H1 (cell line): ENCODE data around the gene UPB1. TPM values are rescaled to one million over a fixed set of nuclear protein-coding genes. Genes with fewer than 3 reads are reported as not detected.

Experiments
- CTCF ChIA-PET: fragments of 300-600 bp; sonication (Branson Sonifier 250); formaldehyde crosslinking; loops from one replicate; lab custom pipeline; 2021; ENCODE audit not compliant: partially characterized antibody; lab: Charles Lee
- POLR2A ChIA-PET: fragments of 300-600 bp; sonication (Branson Sonifier 250); formaldehyde crosslinking; loops from one replicate; lab custom pipeline; 2021; ENCODE audit warnings: inconsistent platforms; ENCODE audit not compliant: partially characterized antibody; lab: Charles Lee
- DNase-seq, 2 experiments: peaks; one replicate each; pipeline versions ENCODE4 v3.0.0 to v3.0.0-alpha.2; 2010 to 2022; ENCODE audit warnings: low spot score in 2 of 2, low read depth in 1 of 2, mixed read lengths in 1 of 2
- FAIRE-seq: peaks from 2 replicates; lab custom pipeline; 2011; peaks lifted over from hg19 to GRCh38; lab: Jason Lieb, UNC
- H2AFZ ChIP-seq: 2 replicates; pipeline ENCODE4 v1.8.1; 2012; ENCODE audit warnings: low read length, inconsistent platforms
- H2AK5ac ChIP-seq: 2 replicates; pipeline ENCODE4 v1.6.1; 2013; ENCODE audit warnings: low read depth, low read length
- H2BK120ac ChIP-seq: replicated peaks from 2 replicates; pipeline ENCODE3; 2013; ENCODE audit warnings: low read depth, low read length, inconsistent platforms
- H2BK12ac ChIP-seq: 2 replicates; pipeline ENCODE4 v1.6.1; 2013; ENCODE audit warnings: low read depth, low read length
- H2BK15ac ChIP-seq: 2 replicates; pipeline ENCODE4 v1.6.1; 2013; ENCODE audit warnings: low read length
- H2BK20ac ChIP-seq: 2 replicates; pipeline ENCODE4 v1.6.1; 2013; ENCODE audit warnings: low read length
- H2BK5ac ChIP-seq: 2 replicates; pipeline ENCODE4 v1.6.1; 2013; ENCODE audit warnings: low read depth, low read length
- H3K14ac ChIP-seq: 2 replicates; pipeline ENCODE4 v1.6.1; 2013; ENCODE audit warnings: inconsistent platforms; ENCODE audit not compliant: insufficient read length
- H3K18ac ChIP-seq: 2 replicates; pipeline ENCODE4 v1.6.1; 2013; ENCODE audit warnings: low read length; ENCODE audit errors: extremely low read depth
- H3K23ac ChIP-seq: 2 replicates; pipeline ENCODE4 v1.6.1; 2013; ENCODE audit warnings: inconsistent platforms; ENCODE audit not compliant: insufficient read length
- H3K23me2 ChIP-seq: 2 replicates; pipeline ENCODE4 v1.6.1; 2013; ENCODE audit warnings: low read depth, low read length
- H3K27ac ChIP-seq: 2 replicates; pipeline ENCODE4 v1.6.1; 2011; ENCODE audit warnings: low read depth, low read length, inconsistent platforms
- H3K27me3 ChIP-seq, 4 experiments: replicated peaks in 1 of 4; 1 replicate in 1 of 4; 2 replicates in 3 of 4; pipeline versions ENCODE4 v1.6.1 to v1.8.1; 2011 to 2013; ENCODE audit warnings: low read length in 3 of 4, mild to moderate bottlenecking in 3 of 4, inconsistent platforms in 2 of 4, mixed read lengths in 2 of 4, moderate library complexity in 1 of 4; ENCODE audit not compliant: control insufficient read depth in 3 of 4, insufficient read depth in 3 of 4; ENCODE audit errors: extremely low read depth in 1 of 4
- H3K36me3 ChIP-seq, 4 experiments: 2 replicates each; pipeline versions ENCODE4 v1.6.1 to v1.8.1; 2011 to 2013; ENCODE audit warnings: mild to moderate bottlenecking in 4 of 4, low read length in 3 of 4, moderate library complexity in 2 of 4, control low read depth in 1 of 4, inconsistent platforms in 1 of 4; ENCODE audit not compliant: insufficient read depth in 4 of 4, control insufficient read depth in 2 of 4
- H3K4ac ChIP-seq: replicated peaks from 2 replicates; pipeline ENCODE3; 2013; ENCODE audit warnings: low read length, low read depth, mixed read lengths, inconsistent platforms; ENCODE audit not compliant: insufficient read length
- H3K4me1 ChIP-seq, 4 experiments: replicated peaks in 1 of 4; 1 replicate in 1 of 4; 2 replicates in 3 of 4; pipeline versions ENCODE4 v1.6.1 to v1.8.1; 2011 to 2013; ENCODE audit warnings: low read length in 3 of 4, inconsistent platforms in 2 of 4, mixed read lengths in 1 of 4; ENCODE audit not compliant: insufficient read depth in 4 of 4, control insufficient read depth in 3 of 4
- H3K4me2 ChIP-seq, 2 experiments: 2 replicates each; pipeline versions ENCODE4 v1.6.1 to v1.8.1; 2011 to 2013; ENCODE audit warnings: low read depth in 2 of 2, low read length in 2 of 2, control low read depth in 1 of 2, inconsistent platforms in 1 of 2, mild to moderate bottlenecking in 1 of 2; ENCODE audit not compliant: insufficient read depth in 1 of 2
- H3K4me3 ChIP-seq, 4 experiments: fragments of 200-600, 300-600 bp in 1 of 4; sonication (generic), shearing (Covaris generic), sonication (Bioruptor Twin) in 1 of 4; 2 replicates each; pipeline versions ENCODE4 v1.5.1 to v1.8.1; 2011 to 2016; ENCODE audit warnings: low read length in 4 of 4, low read depth in 3 of 4, control low read depth in 2 of 4, inconsistent platforms in 2 of 4, mild to moderate bottlenecking in 2 of 4, mixed read lengths in 1 of 4, moderate library complexity in 1 of 4; ENCODE audit not compliant: insufficient read depth in 2 of 4; ENCODE audit errors: extremely low read depth in 1 of 4
- H3K56ac ChIP-seq: replicated peaks from 2 replicates; pipeline ENCODE3; 2013; ENCODE audit warnings: low read depth, mild to moderate bottlenecking, mixed read lengths, low read length, inconsistent platforms; ENCODE audit not compliant: insufficient read length
- H3K79me1 ChIP-seq: 2 replicates; pipeline ENCODE4 v1.6.1; 2013; ENCODE audit warnings: low read depth, low read length, control low read depth
- H3K79me2 ChIP-seq, 2 experiments: 2 replicates each; pipeline versions ENCODE4 v1.6.1 to v1.8.1; 2012 to 2013; ENCODE audit warnings: low read length in 2 of 2, mild to moderate bottlenecking in 2 of 2, inconsistent platforms in 1 of 2; ENCODE audit not compliant: insufficient read depth in 2 of 2, control insufficient read depth in 1 of 2
- H3K9ac ChIP-seq, 4 experiments: replicated peaks in 1 of 4; 1 replicate in 1 of 4; 2 replicates in 3 of 4; pipeline versions ENCODE4 v1.6.1 to v1.8.1; 2011 to 2013; ENCODE audit warnings: low read depth in 3 of 4, low read length in 3 of 4, control low read depth in 2 of 4, mild to moderate bottlenecking in 2 of 4, moderate library complexity in 2 of 4, inconsistent platforms in 1 of 4; ENCODE audit errors: extremely low read depth in 1 of 4
- H3K9me3 ChIP-seq, 2 experiments: 2 replicates each; pipeline versions ENCODE4 v1.6.1 to v1.8.1; 2012 to 2013; ENCODE audit warnings: mild to moderate bottlenecking in 2 of 2, moderate library complexity in 2 of 2, control low read depth in 1 of 2, inconsistent platforms in 1 of 2, low read depth in 1 of 2, low read length in 1 of 2, mixed read lengths in 1 of 2; ENCODE audit not compliant: insufficient read depth in 2 of 2
- H4K20me1 ChIP-seq, 2 experiments: replicated peaks in 1 of 2; 2 replicates each; pipeline versions ENCODE3 to v1.8.1; 2011 to 2013; ENCODE audit warnings: inconsistent platforms in 2 of 2, low read length in 2 of 2, mild to moderate bottlenecking in 1 of 2; ENCODE audit not compliant: insufficient read depth in 2 of 2, control insufficient read depth in 1 of 2
- H4K5ac ChIP-seq: 2 replicates; pipeline ENCODE4 v1.6.1; 2013; ENCODE audit warnings: low read length, low read depth, mixed read lengths, inconsistent platforms; ENCODE audit not compliant: insufficient read length
- H4K8ac ChIP-seq: 2 replicates; pipeline ENCODE4 v1.8.0; 2013; ENCODE audit warnings: mild to moderate bottlenecking, moderate library complexity, low read length, inconsistent platforms; ENCODE audit not compliant: insufficient read depth; ENCODE audit errors: extremely low read depth
- H4K91ac ChIP-seq: replicated peaks from 2 replicates; pipeline ENCODE3; 2013; ENCODE audit warnings: low read length, mixed read lengths, inconsistent platforms; ENCODE audit not compliant: insufficient read length
- ASH2L ChIP-seq: fragments of 200-600, 300-600 bp; sonication (generic); IDR thresholded peaks from one replicate; pipeline ENCODE4 v1.7.1; 2017; ENCODE audit warnings: low read length
- BCL11A ChIP-seq, 2 experiments: IDR thresholded peaks; one replicate each; pipeline ENCODE4 v1.6.1; 2011; ENCODE audit warnings: low read depth in 2 of 2, low read length in 2 of 2, mild to moderate bottlenecking in 2 of 2
- CBX5 ChIP-seq: fragments of 300-800, 300-1000 bp; sonication (generic); IDR thresholded peaks from 2 replicates; pipeline ENCODE4 v1.7.1; 2016; ENCODE audit warnings: antibody characterized with exemption, low read length, low read depth
- E2F6 ChIP-seq: IDR thresholded peaks from 2 replicates; pipeline ENCODE4 v1.6.1; 2012; ENCODE audit warnings: inconsistent platforms
- FOSL1 ChIP-seq: IDR thresholded peaks from 2 replicates; pipeline ENCODE4 v1.6.1; 2011; ENCODE audit warnings: mild to moderate bottlenecking, low read depth, low read length, moderate library complexity; ENCODE audit not compliant: insufficient read depth
- JUN ChIP-seq: IDR thresholded peaks from 2 replicates; pipeline ENCODE4 v1.6.1; 2011; ENCODE audit warnings: low read depth, mild to moderate bottlenecking, improper control_type of control experiment, low read length
- NANOG ChIP-seq: IDR thresholded peaks from 2 replicates; pipeline ENCODE4 v1.6.1; 2011; ENCODE audit warnings: low read length, low read depth, mild to moderate bottlenecking, inconsistent platforms; ENCODE audit not compliant: insufficient read depth, poor library complexity, severe bottlenecking
- POLR2A ChIP-seq, 2 experiments: IDR thresholded peaks; 1 replicate in 1 of 2; 2 replicates in 1 of 2; pipeline ENCODE4 v1.6.1; 2011; ENCODE audit warnings: low read depth in 2 of 2, low read length in 2 of 2, mild to moderate bottlenecking in 2 of 2; ENCODE audit errors: control extremely low read depth in 1 of 2
- POLR2AphosphoS5 ChIP-seq: IDR thresholded peaks from 2 replicates; pipeline ENCODE4 v1.6.1; 2011; ENCODE audit warnings: low read depth, low read length
- TAF1 ChIP-seq: IDR thresholded peaks from 2 replicates; pipeline ENCODE4 v1.6.1; 2011; ENCODE audit warnings: mild to moderate bottlenecking, low read depth, low read length
- TBP ChIP-seq: IDR thresholded peaks from 2 replicates; pipeline ENCODE4 v1.6.1; 2011; ENCODE audit warnings: low read depth, low read length, improper control_type of control experiment
- YY1 ChIP-seq: IDR thresholded peaks from 2 replicates; pipeline ENCODE4 v1.6.1; 2011; ENCODE audit warnings: low read depth, mild to moderate bottlenecking, low read length
- ZNF274 ChIP-seq: IDR thresholded peaks from 2 replicates; pipeline ENCODE4 v1.7.0; 2012; ENCODE audit warnings: low read length, borderline replicate concordance; ENCODE audit errors: extremely low read depth
- WGBS, 2 experiments: shearing (Covaris generic) in 1 of 2; methylation state at CpG; one replicate each; pipeline versions ENCODE4 v1.1.6 to v1.1.7; 2013 to 2015; ENCODE audit warnings: low lambda C conversion rate in 2 of 2, mixed read lengths in 2 of 2, inconsistent platforms in 1 of 2, low coverage in 1 of 2, missing lambda C conversion rate in 1 of 2; ENCODE audit not compliant: insufficient replicate concordance in 2 of 2, insufficient coverage in 1 of 2, insufficient read length in 1 of 2; ENCODE audit errors: extremely low coverage in 1 of 2, missing lambda C conversion rate in 1 of 2; 5-methylcytosine and 5-hydroxymethylcytosine counted together
- polyA plus RNA-seq, 7 experiments: library from polyadenylated mRNA; depleted of rRNA in 3 of 7; stranded (reverse) in 5 of 7; unstranded in 2 of 7; fragments of >200 nt in 5 of 7; fragments of 200-250 nt in 2 of 7; gene quantifications; 1 replicate in 5 of 7; 2 replicates in 1 of 7; 4 replicates in 1 of 7; pipeline versions ENCODE4 v1.2.1 to v1.2.3, GENCODE V29; 2011 to 2013; ENCODE audit warnings: missing spikeins in 2 of 7, mixed read lengths in 2 of 7
- total RNA-seq: library from RNA; stranded (reverse); fragmentation: NEBNext Ultra II Directional; extraction: Animal tissue kit (Norgen Biotek cat#: 25700); gene quantifications from 2 replicates; pipeline ENCODE4 v1.2.1, GENCODE V29; 2021

UPB1 gene
- total and polyA plus RNA-seq, 2 of the 8 experiments (the other 6 are each of a cell fraction or from before 2014, with no cell fraction given), result 0.09 TPM; not detected in 1

- Histone ChIP-seq H2BK12ac (no peak overlapping the region), H4K20me1 (peaks cover 16 to 39% of the 10 kb centered on the region in 2 experiments), H3K23me2 (no peaks in the 10 kb centered on the region), H3K18ac (no peak overlapping the region), H2BK5ac (no peak overlapping the region), H3K9ac (no peak overlapping the region), H3K27me3 (no peaks in the 10 kb centered on the region), H3K23ac (no peak overlapping the region), H2AK5ac (no peak overlapping the region), H3K4me2 (no peak overlapping the region), H3K79me2 (peaks cover 33 to 53% of the 10 kb centered on the region in 2 experiments), H2BK15ac (no peak overlapping the region), H2BK20ac (no peak overlapping the region), H4K5ac (no peak overlapping the region), H3K14ac (no peak overlapping the region), H3K9me3 (no peaks in the 10 kb centered on the region), H2AFZ (no peak overlapping the region), H3K4me1 (no peaks in the 10 kb centered on the region), H4K91ac (no peak overlapping the region), H2BK120ac (no peak overlapping the region), H3K4me3 (no peak overlapping the region), H3K27ac (no peak overlapping the region), H3K56ac (no peak overlapping the region), H3K4ac (no peak overlapping the region), H3K36me3 (peaks cover 21 to 64% (median 43%) of the 10 kb centered on the region in 4 experiments), H4K8ac (no peak overlapping the region), H3K79me1 (peaks cover 17% of the 10 kb centered on the region)
- FAIRE-seq (no peak), DNase-seq (no peak)
- ChIA-PET CTCF (no interaction called here), POLR2A (interaction anchor here (1.3 to 9.0 kb wide), 6 partner anchors 10 to 25 kb away, joined by 4 to 91 read pairs (median 10); partner anchors contain the start of genes GUCD1, LRRC75B and SNRPD3)
- WGBS, 2 experiments, result 94% methylated on average over 8 of the region's 8 CpGs; no CpG with 5 or more reads in 1 of the 2 experiments
- TF ChIP-seq ASH2L (no peak), POLR2AphosphoS5 (no peak), POLR2A (IDR thresholded peaks at IDR 0.05; ENCODE audit: control extremely low read depth in 1 of 2, low read depth in 2 of 2, low read length in 2 of 2) (no peak), CBX5 (no peak), BCL11A (IDR thresholded peaks at IDR 0.05; ENCODE audit: low read depth in 2 of 2, low read length in 2 of 2) (no peak), TBP (no peak), YY1 (no peak), E2F6 (no peak), ZNF274 (no peak), TAF1 (no peak), FOSL1 (no peak), NANOG (no peak), JUN (no peak)
Measured at GRCh38 chr22:24566899-24567511, 71.9 kb downstream of the UPB1 start.
